Measurements from ENCODE around the gene PLXNA2. TPM values are rescaled to one million over a fixed set of nuclear protein-coding genes. Genes with fewer than 3 reads are reported as not detected.

Gene PLXNA2
- polyA plus RNA-seq, 1 of the 3 experiments (the other 2 are of a cell fraction): 8.5 TPM

GRCh38 chr1:207984831-207985572, 259.2 kb downstream of the PLXNA2 start:
- H3K9me3 ChIP-seq: no peaks in the 10 kb centered on the region
- no peaks in the 10 kb centered on the region for H4K20me1 ChIP-seq (ENCODE audit: insufficient read depth)
- H3K36me3 ChIP-seq (replicated peaks in 1 of 2; ENCODE audit: control insufficient read depth in 1 of 2, insufficient read depth in 2 of 2, low read length in 1 of 2): no peaks in the 10 kb centered on the region
- no peak for DNase-seq
- no peaks in the 10 kb centered on the region; the same call in 1 of the 2 replicates for H3K9me2 ChIP-seq
- H3K27ac ChIP-seq (ENCODE audit: low read depth in 2 of 2, low read length in 1 of 2): no peak overlapping the region
- no peak overlapping the region for H2AFZ ChIP-seq (ENCODE audit: low read depth)
- ChIA-PET CTCF (interaction anchor here (0.9 kb wide), 1 partner anchor 10 kb away, joined by 4 read pairs; no protein-coding TSS in a partner anchor), POLR2A (no interaction called here)
- no peak overlapping the region for H3K4me2 ChIP-seq
- no peak overlapping the region for H3K4me3 ChIP-seq (ENCODE audit: low read depth in 2 of 2, low read length in 1 of 2)
- H3K9ac ChIP-seq: no peak overlapping the region
- no peaks in the 10 kb centered on the region for H3F3A ChIP-seq (replicated peaks; ENCODE audit: insufficient read depth)
- TF ChIP-seq EZH2phosphoT487 (IDR thresholded peaks at IDR 0.05; ENCODE audit: borderline replicate concordance, low read depth) (no peak), SIN3A (IDR thresholded peaks at IDR 0.05; ENCODE audit: borderline replicate concordance, low read depth, low read length) (no peak), MAX (IDR thresholded peaks at IDR 0.05; ENCODE audit: low read depth) (no peak), RAD21 (IDR thresholded peaks at IDR 0.05; ENCODE audit: low read length) (no peak), TAF1 (IDR thresholded peaks at IDR 0.05; ENCODE audit: borderline replicate concordance, low read depth, low read length) (no peak), CHD2 (IDR thresholded peaks at IDR 0.05; ENCODE audit: low read length, partially characterized antibody) (no peak), EP300 (IDR thresholded peaks at IDR 0.05; ENCODE audit: borderline replicate concordance in 1 of 2, low read depth in 1 of 2, low read length in 1 of 2) (no peak), FOXM1 (IDR thresholded peaks at IDR 0.05; ENCODE audit: low read depth) (no peak), GABPA (IDR thresholded peaks at IDR 0.05; ENCODE audit: low read depth) (no peak), MEF2A (IDR thresholded peaks at IDR 0.05; ENCODE audit: borderline replicate concordance, low read depth) (no peak), USF1 (IDR thresholded peaks at IDR 0.05; ENCODE audit: borderline replicate concordance, low read depth) (no peak), JUND (IDR thresholded peaks at IDR 0.05) (no peak), POLR2AphosphoS5 (IDR thresholded peaks at IDR 0.05; ENCODE audit: low read depth, low read length) (no peak), MXI1 (IDR thresholded peaks at IDR 0.05; ENCODE audit: low read depth, low read length) (no peak)
- WGBS (ENCODE audit: low lambda C conversion rate): 82% methylated on average over 4 of the region's 4 CpGs
- H3K27me3 ChIP-seq (ENCODE audit: insufficient read depth): no peaks in the 10 kb centered on the region; the same call in 1 of the 2 replicates
- no peaks in the 10 kb centered on the region for H3K4me1 ChIP-seq (ENCODE audit: control insufficient read depth in 1 of 2, insufficient read depth in 2 of 2, low read depth in 1 of 2, low read length in 1 of 2)
- H3K79me2 ChIP-seq (ENCODE audit: insufficient read depth): no peaks in the 10 kb centered on the region

- H3K9me3 ChIP-seq: no peaks in the 10 kb centered on the region; the same call in 1 of the 2 replicates
- no peaks in the 10 kb centered on the region for H3K79me2 ChIP-seq (ENCODE audit: insufficient read depth)
- ChIA-PET CTCF (interaction anchor here (1.2 kb wide), 1 partner anchor 20 kb away, joined by 4 read pairs; no protein-coding TSS in a partner anchor), POLR2A (no interaction called here)
- no peaks in the 10 kb centered on the region for H4K20me1 ChIP-seq (ENCODE audit: insufficient read depth)
- no peaks in the 10 kb centered on the region; the same call in 1 of the 2 replicates for H3K27me3 ChIP-seq (ENCODE audit: insufficient read depth)
- WGBS (ENCODE audit: low lambda C conversion rate): 72% methylated on average over 6 of the region's 6 CpGs
- H3F3A ChIP-seq (replicated peaks; ENCODE audit: insufficient read depth): no peaks in the 10 kb centered on the region
- no peaks in the 10 kb centered on the region; the same call in 1 of the 2 replicates for H3K9me2 ChIP-seq
- no peak for DNase-seq
- H3K9ac ChIP-seq: no peak overlapping the region
- no peaks in the 10 kb centered on the region for H3K4me1 ChIP-seq (ENCODE audit: control insufficient read depth in 1 of 2, insufficient read depth in 2 of 2, low read depth in 1 of 2, low read length in 1 of 2)
- H3K4me3 ChIP-seq (ENCODE audit: low read depth in 2 of 2, low read length in 1 of 2): no peak overlapping the region
- H2AFZ ChIP-seq (ENCODE audit: low read depth): no peak overlapping the region
- no peak overlapping the region for H3K4me2 ChIP-seq
- H3K27ac ChIP-seq (ENCODE audit: low read depth in 2 of 2, low read length in 1 of 2): no peak overlapping the region
- no peaks in the 10 kb centered on the region for H3K36me3 ChIP-seq (replicated peaks in 1 of 2; ENCODE audit: control insufficient read depth in 1 of 2, insufficient read depth in 2 of 2, low read length in 1 of 2)
- TF ChIP-seq SIN3A (IDR thresholded peaks at IDR 0.05; ENCODE audit: borderline replicate concordance, low read depth, low read length): no peak
- TF ChIP-seq ZBTB33 (IDR thresholded peaks at IDR 0.05; ENCODE audit: borderline replicate concordance, low read depth): no peak
- no peak for TF ChIP-seq CTCF (IDR thresholded peaks at IDR 0.05)
- TF ChIP-seq MEF2A (IDR thresholded peaks at IDR 0.05; ENCODE audit: borderline replicate concordance, low read depth): no peak
- TF ChIP-seq ELF1 (IDR thresholded peaks at IDR 0.05): no peak
- no peak for TF ChIP-seq EP300 (IDR thresholded peaks at IDR 0.05; ENCODE audit: borderline replicate concordance in 1 of 2, low read depth in 1 of 2, low read length in 1 of 2)
- no peak for TF ChIP-seq SMC3 (IDR thresholded peaks at IDR 0.05; ENCODE audit: low read depth, low read length)
- no peak for TF ChIP-seq NFIC (IDR thresholded peaks at IDR 0.05; ENCODE audit: borderline replicate concordance)
- no peak for TF ChIP-seq POLR2AphosphoS5 (IDR thresholded peaks at IDR 0.05; ENCODE audit: low read depth, low read length)
- TF ChIP-seq TAF1 (IDR thresholded peaks at IDR 0.05; ENCODE audit: borderline replicate concordance, low read depth, low read length): no peak
Measured at GRCh38 chr1:207983044-207983635, 261.0 kb downstream of the PLXNA2 start.

All from SK-N-SH (cell line).